HG02798 (cell line): ENCODE data around the gene ADSL.
A peak's percentile ranks its signal among the peaks of the same experiment; 100 is the strongest.

ENCODE experiments used
- ATAC-seq: cut with Tn5 transposase; IDR thresholded peaks from one replicate; pipeline ENCODE4 v1.9.1; 2021; ENCODE audit warnings: mild to moderate bottlenecking; ENCODE audit not compliant: unreplicated experiment, poor library complexity

The ADSL gene

DNA sequence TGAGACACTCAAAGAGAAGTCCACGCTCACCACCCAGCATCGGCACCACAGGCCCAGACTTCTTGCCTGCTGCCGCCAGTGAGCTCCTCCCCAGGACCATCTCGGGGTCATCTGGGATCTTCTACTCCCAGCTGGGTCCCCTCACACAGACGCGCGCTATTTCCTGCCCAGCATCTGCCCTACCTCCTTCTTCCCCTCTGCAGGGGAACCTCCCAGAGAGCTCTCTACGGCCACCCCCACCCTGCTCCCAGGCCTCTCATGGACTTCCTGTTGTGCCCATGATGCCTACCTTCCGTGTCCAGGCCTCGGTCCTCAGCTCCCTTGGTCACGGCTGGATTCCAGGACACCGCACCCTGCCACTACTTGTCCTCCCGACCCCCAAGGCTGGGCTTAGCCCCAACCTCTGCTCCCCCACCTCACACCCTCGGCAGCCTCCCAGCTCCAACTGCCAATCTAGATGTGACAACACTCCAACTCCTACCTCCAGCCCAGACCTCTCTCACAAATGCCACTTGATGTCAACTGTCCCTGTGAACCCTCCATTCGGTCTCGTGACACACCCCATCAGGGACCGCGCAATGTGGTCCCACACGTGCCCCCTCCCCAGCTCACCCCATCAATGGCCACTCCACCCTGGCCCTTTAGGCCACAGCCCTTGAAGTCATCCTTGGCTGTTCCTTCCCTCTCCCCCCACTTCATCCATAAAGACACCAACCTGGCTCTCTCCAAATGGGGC is 69.4 kb downstream of the ADSL start:
- ATAC-seq: peak; percentile 16

DNA sequence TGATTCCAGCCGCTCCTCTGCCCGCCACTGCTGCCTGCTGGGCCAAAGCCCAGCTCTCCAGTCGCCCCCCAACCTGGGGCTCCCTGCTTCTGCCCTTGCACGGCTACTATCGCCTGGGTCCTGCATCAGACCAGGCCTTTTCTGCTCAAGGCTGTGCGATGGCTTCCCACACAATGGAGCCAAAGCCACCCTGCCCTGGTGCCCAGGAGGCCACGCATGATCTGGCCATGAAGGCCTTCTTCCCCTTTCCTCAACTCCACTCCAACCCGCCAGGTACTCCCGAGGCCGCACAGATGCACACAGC is 69.9 kb downstream of the ADSL start:
- ATAC-seq: no peak

GRCh38 chr22:40416636-40417035 is 70.3 kb downstream of the ADSL start:
- no peak for ATAC-seq

DNA sequence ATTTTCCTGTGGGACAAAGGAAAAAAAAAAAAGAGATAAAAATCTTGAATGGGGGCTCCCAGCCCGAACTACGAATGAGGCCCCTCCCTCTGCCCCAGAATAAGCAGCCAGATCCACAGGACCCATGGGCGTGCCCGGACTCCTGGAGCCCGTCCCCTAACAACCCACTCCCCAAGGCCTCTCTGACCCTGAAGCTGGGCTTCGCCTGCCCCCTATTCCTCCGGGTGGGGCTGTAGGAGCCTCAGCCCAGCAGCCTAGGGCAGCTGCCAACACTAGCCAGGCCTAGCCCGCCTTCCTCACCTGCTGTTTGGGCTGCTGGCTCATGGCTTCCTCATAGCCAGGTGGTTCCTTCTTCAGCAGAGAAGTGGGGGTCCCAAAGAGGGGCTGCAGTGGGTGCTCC is 70.7 kb downstream of the ADSL start:
- ATAC-seq: no peak

DNA sequence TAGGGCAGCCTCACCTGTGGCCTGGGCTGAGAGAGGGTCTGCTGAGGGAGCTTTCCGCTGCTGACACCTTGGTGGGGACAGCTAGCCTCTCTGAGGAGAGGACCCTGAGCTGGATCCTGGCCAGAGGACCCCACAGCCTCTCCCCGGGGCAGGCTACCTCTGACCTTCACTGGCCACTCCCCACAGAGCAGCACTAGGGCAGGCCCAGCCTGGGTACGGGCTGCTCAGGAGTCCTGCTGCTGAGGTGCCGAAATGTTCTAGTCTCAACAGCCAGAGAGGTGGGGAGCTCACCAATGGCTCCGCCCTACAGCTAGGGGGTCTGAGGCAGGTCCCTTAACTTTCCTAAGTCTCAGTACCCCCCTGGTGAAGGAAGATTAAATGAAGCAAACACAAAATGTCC is 71.6 kb downstream of the ADSL start:
- no peak for ATAC-seq

DNA sequence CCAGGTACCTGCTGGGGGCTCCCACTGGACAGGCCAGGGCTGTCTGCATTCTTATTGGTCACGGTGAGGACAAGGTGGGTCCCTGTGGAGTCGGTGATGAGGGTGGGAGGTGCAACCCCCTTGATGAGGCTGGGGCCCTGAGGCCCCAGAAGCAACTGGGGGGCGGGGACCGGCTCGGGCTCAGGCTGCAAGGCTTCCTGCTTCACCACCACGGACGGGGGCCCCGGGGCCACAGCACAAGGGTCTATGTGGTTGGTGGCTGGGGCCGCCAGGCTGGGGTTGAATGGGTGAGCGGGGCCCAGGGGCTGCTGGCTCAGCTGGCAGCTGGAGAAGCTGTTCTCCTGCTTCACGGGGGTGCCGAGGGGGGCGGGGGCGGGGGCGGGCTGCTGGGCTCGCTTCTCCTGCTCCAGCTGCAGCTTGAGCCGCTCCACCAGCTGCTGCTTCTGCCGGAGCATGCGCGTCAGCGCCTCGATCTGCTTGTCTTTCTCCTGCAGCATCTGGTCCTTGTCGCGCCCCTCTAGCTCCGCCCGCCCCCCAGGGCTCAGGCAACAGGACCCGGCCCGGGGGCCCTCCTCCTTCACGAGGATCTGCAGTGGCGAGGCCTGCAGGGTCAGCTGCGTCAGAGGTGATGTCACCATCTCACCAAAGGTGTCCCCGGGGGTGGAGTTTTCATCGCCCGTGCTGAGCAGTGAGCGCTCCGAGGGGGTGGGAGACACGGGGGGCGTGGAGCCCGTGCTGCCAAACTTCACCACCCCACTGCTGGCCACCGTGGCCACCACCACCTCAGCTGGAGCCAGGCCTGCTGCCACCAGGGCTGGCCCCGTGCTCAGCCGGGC is 72.3 kb downstream of the ADSL start:
- ATAC-seq: no peak

GRCh38 chr22:40419718-40420117 is 73.4 kb downstream of the ADSL start:
- ATAC-seq: no peak

DNA sequence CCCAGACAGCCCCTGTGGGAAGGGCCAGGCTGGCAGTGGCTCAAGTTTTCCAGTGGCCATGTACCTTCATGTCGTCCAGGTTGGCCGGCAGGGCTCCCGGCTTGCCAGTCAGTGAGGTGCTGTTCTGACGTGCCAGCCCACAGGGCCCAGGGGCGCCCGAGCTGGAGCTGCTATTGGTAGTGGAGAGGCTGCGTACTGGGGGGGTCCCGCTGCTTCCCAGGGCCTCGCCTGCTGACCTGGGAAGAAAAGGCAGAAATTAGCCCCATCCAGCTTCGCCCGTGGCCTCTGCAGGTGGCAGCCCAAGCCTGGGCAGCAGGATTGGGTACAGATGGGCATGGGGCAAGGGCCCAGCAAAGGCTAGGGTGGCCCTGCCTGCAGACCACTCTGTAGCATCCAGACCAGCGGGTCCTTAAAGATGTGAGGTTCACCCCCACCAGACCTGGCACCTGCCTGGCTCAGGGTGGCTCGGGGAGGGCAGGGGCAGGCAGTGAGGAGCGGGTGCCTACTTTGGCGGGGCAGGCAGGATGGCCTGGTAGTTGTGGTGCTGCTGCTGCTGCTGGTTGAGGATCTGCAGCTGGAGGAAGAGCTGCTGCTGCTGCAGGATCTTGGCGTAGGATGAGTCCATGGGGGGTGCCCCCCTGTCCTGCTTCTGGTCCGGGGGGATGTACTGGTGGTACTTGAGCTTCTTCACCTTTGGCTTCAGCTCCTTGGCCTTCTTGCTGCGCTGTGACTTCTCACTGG is 74.2 kb downstream of the ADSL start:
- ATAC-seq: no peak

GRCh38 chr22:40421082-40421350 is 74.7 kb downstream of the ADSL start:
- ATAC-seq: no peak

DNA sequence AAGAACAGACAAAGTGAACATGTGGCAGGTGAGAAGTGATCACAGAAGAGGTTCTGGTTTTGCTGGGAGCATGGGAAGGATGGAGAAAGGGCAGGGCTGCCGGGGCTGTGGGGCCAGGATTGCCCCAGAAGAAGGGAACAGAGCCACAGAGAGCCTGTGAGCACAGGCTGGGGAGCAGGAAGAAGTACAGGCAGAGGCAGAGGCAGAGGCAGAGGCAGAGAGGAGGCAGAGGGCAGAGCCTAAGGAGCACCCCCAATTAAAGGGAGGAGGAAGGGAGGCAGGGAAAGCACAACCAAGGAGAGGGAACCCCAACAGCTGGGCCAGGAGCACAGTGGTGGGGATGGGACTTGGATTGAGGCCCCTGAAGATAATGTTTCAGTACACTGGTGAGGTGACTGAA is 75.6 kb downstream of the ADSL start:
- no peak for ATAC-seq

- ATAC-seq: no peak
Measured at GRCh38 chr22:40422558-40423309, 76.4 kb downstream of the ADSL start.

GRCh38 chr22:40423310-40423688 is 77.0 kb downstream of the ADSL start:
- no peak for ATAC-seq

- ATAC-seq: no peak
Measured at GRCh38 chr22:40423882-40424640, 77.8 kb downstream of the ADSL start.

GRCh38 chr22:40425082-40425481 is 78.8 kb downstream of the ADSL start:
- ATAC-seq: no peak

DNA sequence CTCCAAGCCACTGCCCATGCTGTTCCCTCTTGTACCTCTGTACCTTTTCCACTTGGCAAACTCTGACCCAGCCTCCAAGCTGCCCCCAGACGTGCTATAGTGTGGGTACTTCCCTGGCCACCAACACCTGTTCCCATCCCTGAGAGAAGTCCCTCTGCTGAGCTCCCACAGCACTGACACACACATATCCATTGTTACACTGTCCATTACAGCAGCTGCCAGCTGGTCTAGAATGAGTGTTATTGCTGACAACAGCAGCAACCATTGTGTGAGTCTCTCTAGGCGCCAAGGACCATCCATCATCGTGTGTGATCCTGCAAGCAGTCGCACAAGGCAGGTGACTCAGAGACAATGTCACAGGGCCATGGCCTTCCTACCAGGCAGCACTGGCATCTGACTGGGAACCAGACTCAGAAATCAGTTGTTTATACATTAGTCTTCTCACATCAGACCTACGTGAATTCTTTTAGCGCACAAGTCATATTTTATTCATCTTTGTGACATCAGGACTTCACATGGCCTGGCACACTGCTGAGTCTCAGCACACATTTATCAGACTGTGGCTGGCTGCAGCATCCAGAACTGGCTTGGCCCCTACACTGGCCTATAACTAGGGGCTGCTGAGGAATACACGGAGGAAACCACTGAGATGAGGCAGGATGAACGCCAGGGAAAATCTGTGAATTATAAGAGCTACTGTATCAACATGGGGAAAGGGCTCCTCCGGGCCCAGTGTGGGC is 80.5 kb downstream of the ADSL start:
- ATAC-seq: no peak

DNA sequence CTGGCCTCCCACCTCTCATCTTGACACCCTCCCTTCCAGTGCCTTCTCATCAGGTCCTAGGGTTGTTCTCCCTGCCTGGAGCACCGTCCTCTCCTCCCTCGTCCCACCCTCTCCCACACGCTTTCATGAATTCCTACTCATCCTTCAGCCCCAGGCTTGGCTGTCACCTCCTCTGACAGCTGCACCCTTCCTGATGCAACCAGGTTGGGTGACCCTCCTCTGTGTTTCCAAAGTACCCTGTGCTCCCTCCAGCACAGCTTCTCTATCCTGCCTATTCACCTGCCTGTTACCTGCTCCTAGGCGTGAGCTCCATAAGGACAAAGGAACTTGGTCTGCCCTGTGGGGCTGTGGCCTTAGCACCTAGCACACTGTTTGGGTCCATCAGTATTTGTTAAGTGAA is 82.5 kb downstream of the ADSL start:
- no peak for ATAC-seq

- no peak for ATAC-seq
Measured at GRCh38 chr22:40429481-40429880, 83.2 kb downstream of the ADSL start.

- no peak for ATAC-seq
Measured at GRCh38 chr22:40430991-40431390, 84.7 kb downstream of the ADSL start.

DNA sequence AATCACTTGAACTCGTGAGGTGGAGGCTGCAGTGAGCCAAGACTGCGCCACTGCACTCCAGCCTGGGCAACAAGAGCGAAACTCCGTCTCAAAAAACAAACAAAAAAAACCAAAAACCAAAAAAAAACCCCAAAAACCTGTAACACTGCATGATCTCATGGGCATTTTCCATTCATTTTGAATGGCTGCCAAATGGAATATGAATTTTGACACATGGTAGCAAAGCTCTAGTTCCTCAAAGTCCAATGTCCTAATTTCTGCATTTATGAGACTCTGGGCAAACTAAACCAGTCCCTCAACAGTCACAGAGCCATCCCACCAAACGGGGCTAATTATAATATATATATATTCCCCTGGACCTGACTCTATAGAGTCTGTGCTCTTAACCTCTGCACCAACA is 85.9 kb downstream of the ADSL start:
- ATAC-seq: no peak

DNA sequence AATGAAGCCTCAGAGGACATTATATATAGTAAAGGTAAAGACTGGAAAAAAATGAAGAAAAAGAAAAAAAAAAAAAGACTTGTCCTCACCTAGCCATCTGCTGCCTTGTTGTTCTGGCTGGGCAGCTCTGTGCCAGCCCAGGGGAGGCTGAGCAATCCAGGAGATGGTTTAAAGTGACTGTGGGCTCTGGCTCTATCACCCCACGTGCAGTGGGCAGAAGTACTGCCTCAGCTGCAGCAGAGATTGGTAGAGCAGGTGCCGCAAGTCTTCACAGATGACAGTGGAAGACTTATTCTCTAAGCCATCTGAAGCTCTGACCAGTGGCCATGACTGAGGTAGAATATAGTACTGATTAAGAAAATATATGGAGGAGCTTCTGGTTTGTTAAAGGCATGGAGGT is 86.3 kb downstream of the ADSL start:
- ATAC-seq: no peak
